Measurements from ENCODE around the gene CFDP1. TPM values are rescaled to one million over a fixed set of nuclear protein-coding genes. Genes with fewer than 3 reads are reported as not detected.
A peak's percentile ranks its signal among the peaks of the same experiment; 100 is the strongest.

The CFDP1 gene
- total RNA-seq, result 100 to 1,000 TPM in 1 of 2 donors, 10 to 100 TPM in 1; 88.7 to 117 TPM
- polyA plus RNA-seq (2013, experiment 1 of 2), result 105 TPM
- polyA plus RNA-seq (2013, experiment 2 of 2), result 101 TPM
- long read RNA-seq, experiment 1, transcript CFDP1-201 (7 exons, 1,275 nt), result major isoform, 13 of 55 reads
- long read RNA-seq, experiment 1, partial matches to known transcripts, result 35 of 55 reads
- long read RNA-seq, experiment 1, other reads (novel, unspliced or antisense), result 7 of 55 reads
- long read RNA-seq, experiment 2, transcript CFDP1-201 (7 exons, 1,275 nt), result major isoform, 136 of 161 reads
- long read RNA-seq, experiment 2, partial matches to known transcripts, result 3 of 161 reads
- long read RNA-seq, experiment 2, other reads (novel, unspliced or antisense), result 22 of 161 reads
- long read RNA-seq, experiment 3, transcript CFDP1-201 (7 exons, 1,275 nt), result major isoform, 109 of 135 reads
- long read RNA-seq, experiment 3, partial matches to known transcripts, result 9 of 135 reads
- long read RNA-seq, experiment 3, other reads (novel, unspliced or antisense), result 17 of 135 reads
- long read RNA-seq, experiment 4, transcript CFDP1-207 (5 exons, 1,167 nt), result minor isoform, 6 of 455 reads
- long read RNA-seq, experiment 4, transcript CFDP1-201 (7 exons, 1,275 nt), result major isoform, 400 of 455 reads
- long read RNA-seq, experiment 4, partial matches to known transcripts, result 24 of 455 reads
- long read RNA-seq, experiment 4, other reads (novel, unspliced or antisense), result 24 of 455 reads

DNA sequence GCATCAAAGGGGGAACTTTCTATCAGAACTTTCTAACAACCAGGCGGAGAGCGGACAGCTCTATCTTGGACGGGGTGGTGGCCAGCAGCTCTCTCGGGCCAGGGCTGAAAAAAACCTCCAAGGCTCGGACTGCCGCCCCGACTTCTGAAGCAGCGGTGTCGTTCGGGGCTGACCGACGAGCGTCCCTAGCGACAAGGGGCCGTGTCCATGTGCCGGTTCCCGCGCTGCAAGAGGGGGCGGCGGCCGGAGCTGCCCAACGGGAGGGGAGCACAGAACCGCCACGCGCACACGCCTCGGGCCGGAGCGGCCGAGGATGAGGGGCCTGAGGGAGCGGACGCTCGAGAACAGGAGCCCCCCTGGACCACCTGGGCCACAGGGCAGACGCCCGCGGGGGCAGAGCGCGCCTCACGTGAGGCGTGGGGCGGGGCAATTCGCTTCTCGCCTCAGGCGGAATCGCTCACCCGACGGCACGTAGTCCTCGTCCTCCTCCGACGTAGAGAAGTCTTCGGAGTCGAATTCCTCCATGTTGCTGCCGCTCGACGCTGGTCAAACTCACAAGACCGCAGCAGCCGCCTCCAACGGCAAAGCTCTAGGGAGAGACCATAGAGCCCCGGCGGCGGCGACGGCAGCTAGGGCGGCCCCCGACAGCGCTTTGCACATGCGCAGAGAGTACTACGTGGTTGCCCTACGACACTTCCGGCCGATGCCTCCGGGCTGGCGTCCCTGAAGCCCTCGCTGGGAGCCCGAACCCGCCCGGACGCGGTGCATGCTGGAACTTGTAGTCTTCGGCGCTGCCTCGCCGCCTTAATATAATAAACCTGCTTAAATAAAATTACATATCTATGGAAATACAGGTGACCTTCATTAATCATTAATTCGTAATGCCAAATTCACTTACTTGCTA, at the start of gene CFDP1:
CFDP1 (minus strand) TSS at position 676 of the 904 bp plus-strand sequence; CDS start at position 525, 151 bp downstream.
- Mint-ChIP-seq H3K4me1 (peaks cover 14% of the 10 kb centered on the region), H3K36me3 (ENCODE audit: low read depth) (peaks cover 20% of the 10 kb centered on the region), H3K27ac (peak within 1 kb of the TSS; percentile 96), H3K4me3 (peak within 1 kb of the TSS; percentile 64), H3K27me3 (ENCODE audit: insufficient read depth) (peaks cover 4% of the 10 kb centered on the region), H3K9me3 (peaks cover 3% of the 10 kb centered on the region)
- no peaks in the 10 kb centered on the region for H3K27me3 ChIP-seq (ENCODE audit: control insufficient read depth, insufficient read depth, low read length, poor library complexity, severe bottlenecking)
- H3K4me3 ChIP-seq (ENCODE audit: low read length), result peak within 1 kb of the TSS; percentile 93
- peak within 1 kb of the TSS; percentile 88 for H3K27ac ChIP-seq (ENCODE audit: low read depth, low read length)
- H3K4me1 ChIP-seq (ENCODE audit: control insufficient read depth, insufficient read depth, low read length), result no peaks in the 10 kb centered on the region
- peak within 1 kb of the TSS; percentile 93 for H3K9ac ChIP-seq (ENCODE audit: extremely low read depth, low read length, poor library complexity, severe bottlenecking)
- DNase-seq, result peak; percentile 98
- H3K36me3 ChIP-seq (ENCODE audit: control insufficient read depth, insufficient read depth, low read length), result no peaks in the 10 kb centered on the region
- TF ChIP-seq, protein P1, sequence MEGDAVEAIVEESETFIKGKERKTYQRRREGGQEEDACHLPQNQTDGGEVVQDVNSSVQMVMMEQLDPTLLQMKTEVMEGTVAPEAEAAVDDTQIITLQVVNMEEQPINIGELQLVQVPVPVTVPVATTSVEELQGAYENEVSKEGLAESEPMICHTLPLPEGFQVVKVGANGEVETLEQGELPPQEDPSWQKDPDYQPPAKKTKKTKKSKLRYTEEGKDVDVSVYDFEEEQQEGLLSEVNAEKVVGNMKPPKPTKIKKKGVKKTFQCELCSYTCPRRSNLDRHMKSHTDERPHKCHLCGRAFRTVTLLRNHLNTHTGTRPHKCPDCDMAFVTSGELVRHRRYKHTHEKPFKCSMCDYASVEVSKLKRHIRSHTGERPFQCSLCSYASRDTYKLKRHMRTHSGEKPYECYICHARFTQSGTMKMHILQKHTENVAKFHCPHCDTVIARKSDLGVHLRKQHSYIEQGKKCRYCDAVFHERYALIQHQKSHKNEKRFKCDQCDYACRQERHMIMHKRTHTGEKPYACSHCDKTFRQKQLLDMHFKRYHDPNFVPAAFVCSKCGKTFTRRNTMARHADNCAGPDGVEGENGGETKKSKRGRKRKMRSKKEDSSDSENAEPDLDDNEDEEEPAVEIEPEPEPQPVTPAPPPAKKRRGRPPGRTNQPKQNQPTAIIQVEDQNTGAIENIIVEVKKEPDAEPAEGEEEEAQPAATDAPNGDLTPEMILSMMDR (conservative IDR thresholded peaks at IDR 0.05), result no peak
- 1% methylated on average over 61 to 85 of the region's 85 CpGs for WGBS, 2 experiments (ENCODE audit: insufficient coverage in 1 of 2, insufficient read length in 1 of 2)
- H3K9me3 ChIP-seq (ENCODE audit: control insufficient read depth, low read length), result no peaks in the 10 kb centered on the region

DNA sequence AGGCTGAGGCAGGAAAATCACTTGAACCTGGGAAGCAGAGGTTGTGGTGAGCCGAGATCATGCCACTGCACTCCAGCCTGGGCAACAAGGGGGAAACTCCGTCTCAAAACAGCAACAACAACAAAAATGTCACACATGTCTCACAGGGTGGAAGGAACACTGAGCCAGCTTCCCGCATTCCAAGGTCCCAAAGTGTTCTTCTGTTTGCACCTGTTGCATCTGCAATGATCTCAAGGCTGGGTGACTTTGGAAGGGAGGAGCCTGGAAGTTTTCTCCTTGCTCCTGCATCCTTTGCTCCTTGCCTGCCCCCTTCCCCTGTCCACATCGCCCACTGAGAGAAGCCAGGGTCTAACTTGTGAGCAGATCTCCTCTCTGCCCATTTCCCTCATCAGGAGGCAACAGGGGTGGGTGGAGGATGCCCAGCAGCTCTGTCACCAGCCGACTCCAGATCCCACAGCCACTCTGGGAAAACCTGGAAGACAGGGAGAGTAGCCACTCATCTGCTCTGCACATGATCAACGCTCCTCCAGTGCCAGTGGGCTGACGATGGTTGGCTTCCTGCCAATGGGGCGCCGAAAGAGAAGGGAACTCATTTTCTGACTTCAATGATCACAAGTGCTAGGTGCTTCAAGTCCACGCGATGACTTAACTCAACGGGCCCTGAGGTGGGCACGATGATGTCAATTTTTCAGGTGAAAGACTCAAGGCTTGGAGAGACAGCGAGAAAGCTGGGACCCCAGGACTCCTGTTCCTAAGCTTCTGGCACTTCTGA, 49.3 kb upstream of the CFDP1 start:
- no peaks in the 10 kb centered on the region for H3K4me1 ChIP-seq (ENCODE audit: control insufficient read depth, insufficient read depth, low read length)
- Mint-ChIP-seq H3K9me3 (no peaks in the 10 kb centered on the region), H3K4me3 (no peak overlapping the region), H3K27me3 (ENCODE audit: insufficient read depth) (no peaks in the 10 kb centered on the region), H3K27ac (no peak overlapping the region), H3K36me3 (ENCODE audit: low read depth) (peaks cover 6% of the 10 kb centered on the region), H3K4me1 (no peaks in the 10 kb centered on the region)
- no peaks in the 10 kb centered on the region for H3K36me3 ChIP-seq (ENCODE audit: control insufficient read depth, insufficient read depth, low read length)
- no peak overlapping the region for H3K4me3 ChIP-seq (ENCODE audit: low read length)
- TF ChIP-seq, protein P1 (conservative IDR thresholded peaks at IDR 0.05), result no peak
- no peak for DNase-seq
- no peak overlapping the region for H3K9ac ChIP-seq (ENCODE audit: extremely low read depth, low read length, poor library complexity, severe bottlenecking)
- H3K9me3 ChIP-seq (ENCODE audit: control insufficient read depth, low read length), result no peaks in the 10 kb centered on the region
- no peak overlapping the region for H3K27ac ChIP-seq (ENCODE audit: low read depth, low read length)
- H3K27me3 ChIP-seq (ENCODE audit: control insufficient read depth, insufficient read depth, low read length, poor library complexity, severe bottlenecking), result no peaks in the 10 kb centered on the region
- WGBS, 2 experiments (ENCODE audit: insufficient coverage in 1 of 2, insufficient read length in 1 of 2), result 85 to 96% methylated on average over 11 to 14 of the region's 14 CpGs

All from endodermal cell (in vitro differentiated cells).